ENCODE measurements around the gene PPP1R3C.

GRCh38 chr10:91616137-91616536 lies 16.7 kb downstream of the PPP1R3C start:
- TF ChIP-seq CTCF (IDR thresholded peaks at IDR 0.05) (no peak), EP300 (IDR thresholded peaks at IDR 0.05) (no peak), POLR2A (IDR thresholded peaks at IDR 0.05) (no peak)

Measured in stomach (tissue), 4 donors.